Measurements from ENCODE around the gene MCF2L.

DNA sequence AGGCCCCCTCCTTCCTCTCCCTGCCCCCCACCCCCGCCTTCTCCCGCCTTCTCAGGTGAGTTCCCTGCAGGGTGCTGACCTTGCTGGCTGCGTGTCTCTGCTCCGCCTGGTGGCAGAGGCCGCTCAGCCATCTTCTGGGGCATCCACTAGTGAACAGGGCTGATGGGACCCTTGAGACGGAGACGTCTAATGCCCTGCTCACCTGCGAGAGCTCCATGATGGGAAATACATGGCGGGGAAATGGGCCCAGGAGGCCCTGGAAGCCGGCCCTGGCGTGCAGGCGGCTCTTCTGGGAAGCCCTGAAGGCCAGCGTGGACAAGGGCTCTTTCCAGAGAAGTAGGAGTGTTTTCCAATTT is 121.4 kb downstream of the MCF2L start:
- TF ChIP-seq, protein P1, sequence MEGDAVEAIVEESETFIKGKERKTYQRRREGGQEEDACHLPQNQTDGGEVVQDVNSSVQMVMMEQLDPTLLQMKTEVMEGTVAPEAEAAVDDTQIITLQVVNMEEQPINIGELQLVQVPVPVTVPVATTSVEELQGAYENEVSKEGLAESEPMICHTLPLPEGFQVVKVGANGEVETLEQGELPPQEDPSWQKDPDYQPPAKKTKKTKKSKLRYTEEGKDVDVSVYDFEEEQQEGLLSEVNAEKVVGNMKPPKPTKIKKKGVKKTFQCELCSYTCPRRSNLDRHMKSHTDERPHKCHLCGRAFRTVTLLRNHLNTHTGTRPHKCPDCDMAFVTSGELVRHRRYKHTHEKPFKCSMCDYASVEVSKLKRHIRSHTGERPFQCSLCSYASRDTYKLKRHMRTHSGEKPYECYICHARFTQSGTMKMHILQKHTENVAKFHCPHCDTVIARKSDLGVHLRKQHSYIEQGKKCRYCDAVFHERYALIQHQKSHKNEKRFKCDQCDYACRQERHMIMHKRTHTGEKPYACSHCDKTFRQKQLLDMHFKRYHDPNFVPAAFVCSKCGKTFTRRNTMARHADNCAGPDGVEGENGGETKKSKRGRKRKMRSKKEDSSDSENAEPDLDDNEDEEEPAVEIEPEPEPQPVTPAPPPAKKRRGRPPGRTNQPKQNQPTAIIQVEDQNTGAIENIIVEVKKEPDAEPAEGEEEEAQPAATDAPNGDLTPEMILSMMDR (conservative IDR thresholded peaks at IDR 0.05; ENCODE audit: low read depth, low read length): no peak
- no peak for TF ChIP-seq EZH2 (IDR thresholded peaks at IDR 0.05; ENCODE audit: low read length, unreplicated experiment)
- TF ChIP-seq EZH2phosphoT487 (IDR thresholded peaks at IDR 0.05; ENCODE audit: borderline replicate concordance, low read length): no peak
